Adrenal gland (tissue), 19 donors: ENCODE results near the gene VCX3A. TPM values are rescaled to one million over a fixed set of nuclear protein-coding genes. Genes with fewer than 3 reads are reported as not detected.
"Not testable (repeated sequence)": the region's sequence is repeated elsewhere in the genome, so short reads cannot be mapped to it uniquely, and the experiment has no call there.

Source experiments
- DNase-seq, 7 donors: peaks; one replicate each; pipeline ENCODE4 v3.0.0-alpha.2; 2019 to 2020
- H3K27ac ChIP-seq, 5 donors: fragments of 200-600 bp; sonication (generic) in 4 of 5; 1 replicate in 3 of 5; 2 replicates in 2 of 5; pipeline versions ENCODE4 v1.5.1 to v1.8.0; 2016 to 2020; ENCODE audit warnings: mild to moderate bottlenecking in 1 of 5
- H3K27me3 ChIP-seq: fragments of 200-600 bp; 2 replicates; pipeline ENCODE4 v1.8.0; 2021
- H3K36me3 ChIP-seq, 2 donors: fragments of 200-600 bp; replicated peaks in 1 of 2; 1 replicate in 1 of 2; 2 replicates in 1 of 2; pipeline versions ENCODE4 v1.5.1 to v1.8.0; 2018 to 2022
- H3K4me1 ChIP-seq, 2 donors: fragments of 200-600 bp; replicated peaks in 1 of 2; 1 replicate in 1 of 2; 2 replicates in 1 of 2; pipeline versions ENCODE4 v1.5.1 to v1.8.0; 2018 to 2021
- H3K4me3 ChIP-seq, 4 donors: fragments of 200-600 bp; sonication (generic) in 3 of 4; one replicate each; pipeline ENCODE4 v1.5.1; 2016 to 2018
- H3K9me3 ChIP-seq, 3 donors: fragments of 200-600 bp; sonication (generic) in 1 of 3; replicated peaks in 1 of 3; 1 replicate in 2 of 3; 2 replicates in 1 of 3; pipeline versions ENCODE4 v1.5.1 to v1.8.0; 2016 to 2021
- POLR2A ChIP-seq, 2 donors: fragments of 450-650 bp; IDR thresholded peaks; one replicate each; pipeline ENCODE4 v1.6.1; 2017; ENCODE audit warnings: antibody characterized with exemption in 2 of 2, mild to moderate bottlenecking in 2 of 2, moderate library complexity in 1 of 2
- WGBS, 4 donors: extraction: QIAGEN DNeasy Blood & Tissue Kit in 2 of 4; methylation state at CpG; one replicate each; pipeline versions ENCODE4 v1.1.5 to v1.1.7; 2013 to 2017; 5-methylcytosine and 5-hydroxymethylcytosine counted together
- intact Hi-C, 2 donors: fragments of 100-400 bp; cut with DNase I; formaldehyde crosslinking; loops; one replicate each; pipeline versions ENCODE4 v1.14.1 to v1.15.0; 2022 to 2023
- long read RNA-seq, 10 donors: library from polyadenylated mRNA in 3 of 10; unstranded in 2 of 10; stranded (forward) in 1 of 10; transcript quantifications; one replicate each; pipeline ENCODE4 v2.0.0 and lab custom pipeline, GENCODE V29; 2021 to 2026
- polyA plus RNA-seq, 3 donors: library from polyadenylated mRNA; stranded (reverse); fragments of 200-250 nt in 2 of 3; fragments of 350-450 nt in 1 of 3; fragmentation: Illumina TruSeq in 1 of 3; extraction: RNeasy Lipid Tissue Mini Kit (QIAGEN cat#74804) in 1 of 3; gene quantifications; one replicate each; pipeline ENCODE4 v1.2.3, GENCODE V29; 2013 to 2014
- total RNA-seq, 9 donors: library from RNA; depleted of rRNA in 4 of 9; stranded (reverse); fragments of >200 nt in 4 of 9; fragments of 120-200 nt in 1 of 9; fragmentation: NEBNext Ultra II Directional in 1 of 9; extraction: Animal tissue kit (Norgen Biotek cat#: 25700) in 1 of 9; gene quantifications; one replicate each; pipeline versions ENCODE4 v1.1.0 to v1.2.4, GENCODE V29; 2013 to 2023
- TF ChIP-seq, protein P1 (sequence below), 6 experiments: fragments of 450-650 bp in 4 of 6; fragments of 200-600 bp in 2 of 6; sonication (generic) in 1 of 6; IDR thresholded peaks; 1 replicate in 5 of 6; 2 replicates in 1 of 6; pipeline versions ENCODE4 v1.5.1 to v1.8.0; 2016 to 2021; ENCODE audit warnings: antibody characterized with exemption in 6 of 6, mild to moderate bottlenecking in 2 of 6, moderate library complexity in 1 of 6
- donor health status: healthy with polysubstance abuse.
- donor health status: Bipolar disorder and iron deficiency.
- donor health status: DM: yes; HTN: yes; CAD: no.
- donor health status: DM: no; HTN: no; CAD: no.
- donor health status: DM: no; HTN: no; CAD: no.
- donor health status: DM: yes; HTN: yes; CAD: no.

Gene VCX3A
- under 1 TPM in 1 of 9 donors, not detected in 8; 0.11 TPM for total RNA-seq
- under 1 TPM in 2 of 3 donors, not detected in 1; 0.34 to 0.97 TPM for polyA plus RNA-seq
- long read RNA-seq, donor 1 = 0 reads
- long read RNA-seq, donor 2 = 0 reads
- long read RNA-seq, donor 3 = 0 reads
- long read RNA-seq, donor 4 = 0 reads
- long read RNA-seq, donor 5 = 0 reads
- long read RNA-seq, donor 6 = 0 reads
- long read RNA-seq, donor 7 = 0 reads
- long read RNA-seq, donor 8 = 0 reads
- long read RNA-seq, donor 9 = 0 reads
- long read RNA-seq, donor 10 = 0 reads

DNA sequence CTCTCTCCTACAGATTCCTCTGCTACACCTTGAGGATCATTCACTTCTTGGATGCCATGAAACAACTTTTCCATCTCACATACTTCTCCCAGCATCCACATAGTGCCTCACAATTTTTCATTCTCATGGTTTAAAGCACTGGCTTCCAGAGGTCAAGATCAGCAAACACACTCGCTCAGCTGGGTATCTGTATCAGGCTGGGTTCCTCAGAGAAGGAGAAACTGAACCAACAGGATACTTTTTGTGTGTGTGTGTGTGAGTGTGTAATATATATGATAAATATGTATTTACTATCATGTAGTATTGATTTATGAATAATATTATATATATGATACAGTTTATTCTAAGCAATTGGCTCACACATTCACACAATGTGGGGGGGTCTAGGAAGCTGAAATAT lies at the start of gene VCX3A:
Gene VCX3A, minus strand, starts transcription at position 101 of the 400 bp plus-strand sequence. CDS start 621 bp downstream, outside the sequence.
- intact Hi-C loops, H3K36me3 ChIP-seq, H3K4me3 ChIP-seq, DNase-seq, H3K27me3 ChIP-seq, H3K27ac ChIP-seq, H3K4me1 ChIP-seq, H3K9me3 ChIP-seq: not testable (repeated sequence)
- 67 to 88% (median 83%) methylated on average over 1 of the region's 1 CpG; no CpG with 5 or more reads in 1 of the 4 donors for WGBS, 4 donors

DNA sequence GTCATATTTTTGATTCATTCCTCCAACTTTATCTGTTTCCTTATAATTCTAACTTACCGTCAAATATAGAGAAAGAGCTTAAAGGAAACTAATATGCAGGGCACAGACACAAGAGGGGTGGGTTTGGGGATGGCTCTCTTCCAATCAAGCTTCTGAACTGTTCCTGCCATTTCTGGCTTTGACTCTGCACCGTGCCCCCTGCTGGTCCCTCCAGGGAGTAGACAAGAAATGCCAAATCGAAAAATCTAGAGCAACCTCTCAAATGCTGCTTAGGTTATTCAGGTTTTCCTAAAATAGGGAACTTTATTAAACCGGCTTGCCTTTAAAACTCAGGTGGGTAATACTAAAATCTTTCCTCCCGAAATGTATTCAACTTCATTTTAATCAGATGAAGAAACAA lies 39.8 kb upstream of the VCX3A start:
- no peaks in the 10 kb centered on the region for H3K4me1 ChIP-seq
- H3K36me3 ChIP-seq = no peaks in the 10 kb centered on the region
- DNase-seq = no peak
- H3K27me3 ChIP-seq = no peaks in the 10 kb centered on the region
- TF ChIP-seq POLR2A (IDR thresholded peaks at IDR 0.05) = no peak
- TF ChIP-seq, protein P1, sequence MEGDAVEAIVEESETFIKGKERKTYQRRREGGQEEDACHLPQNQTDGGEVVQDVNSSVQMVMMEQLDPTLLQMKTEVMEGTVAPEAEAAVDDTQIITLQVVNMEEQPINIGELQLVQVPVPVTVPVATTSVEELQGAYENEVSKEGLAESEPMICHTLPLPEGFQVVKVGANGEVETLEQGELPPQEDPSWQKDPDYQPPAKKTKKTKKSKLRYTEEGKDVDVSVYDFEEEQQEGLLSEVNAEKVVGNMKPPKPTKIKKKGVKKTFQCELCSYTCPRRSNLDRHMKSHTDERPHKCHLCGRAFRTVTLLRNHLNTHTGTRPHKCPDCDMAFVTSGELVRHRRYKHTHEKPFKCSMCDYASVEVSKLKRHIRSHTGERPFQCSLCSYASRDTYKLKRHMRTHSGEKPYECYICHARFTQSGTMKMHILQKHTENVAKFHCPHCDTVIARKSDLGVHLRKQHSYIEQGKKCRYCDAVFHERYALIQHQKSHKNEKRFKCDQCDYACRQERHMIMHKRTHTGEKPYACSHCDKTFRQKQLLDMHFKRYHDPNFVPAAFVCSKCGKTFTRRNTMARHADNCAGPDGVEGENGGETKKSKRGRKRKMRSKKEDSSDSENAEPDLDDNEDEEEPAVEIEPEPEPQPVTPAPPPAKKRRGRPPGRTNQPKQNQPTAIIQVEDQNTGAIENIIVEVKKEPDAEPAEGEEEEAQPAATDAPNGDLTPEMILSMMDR (IDR thresholded peaks at IDR 0.05) = no peak
- no peak overlapping the region for H3K27ac ChIP-seq
- 51 to 73% (median 66%) methylated on average over 5 of the region's 5 CpGs for whole genome bisulfite sequencing, 4 donors
- H3K4me3 ChIP-seq = no peak overlapping the region
- H3K9me3 ChIP-seq = no peaks in the 10 kb centered on the region
- intact Hi-C loops = no loop called here

DNA sequence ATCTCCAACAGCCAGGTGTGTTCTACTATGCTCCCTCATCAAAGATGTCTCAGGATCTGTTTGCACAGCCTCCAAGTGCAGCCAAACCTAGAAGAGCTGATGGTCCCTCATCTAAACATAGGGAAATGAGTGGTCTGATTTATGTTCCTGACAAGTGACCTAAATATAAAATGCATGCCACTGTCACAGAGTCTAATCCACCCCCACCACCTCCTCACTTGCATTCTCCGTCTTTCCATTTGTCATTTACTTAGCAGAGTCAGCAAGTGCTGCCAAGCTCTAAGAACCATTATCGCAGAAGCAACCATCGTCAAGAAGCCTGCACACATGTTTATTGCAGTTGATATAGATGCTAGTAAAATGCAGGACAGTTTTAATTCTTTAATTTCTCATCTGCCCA lies 33.1 kb upstream of the VCX3A start:
- Histone ChIP-seq H3K4me3 (no peak overlapping the region), H3K9me3 (no peaks in the 10 kb centered on the region), H3K27ac (no peak overlapping the region), H3K36me3 (no peaks in the 10 kb centered on the region), H3K27me3 (no peaks in the 10 kb centered on the region), H3K4me1 (no peaks in the 10 kb centered on the region)
- intact Hi-C loops = no loop called here
- no peak for TF ChIP-seq POLR2A (IDR thresholded peaks at IDR 0.05)
- TF ChIP-seq, protein P1 (IDR thresholded peaks at IDR 0.05) = no peak
- 48 to 60% (median 57%) methylated on average over 3 of the region's 3 CpGs for WGBS, 4 donors
- DNase-seq = no peak

DNA sequence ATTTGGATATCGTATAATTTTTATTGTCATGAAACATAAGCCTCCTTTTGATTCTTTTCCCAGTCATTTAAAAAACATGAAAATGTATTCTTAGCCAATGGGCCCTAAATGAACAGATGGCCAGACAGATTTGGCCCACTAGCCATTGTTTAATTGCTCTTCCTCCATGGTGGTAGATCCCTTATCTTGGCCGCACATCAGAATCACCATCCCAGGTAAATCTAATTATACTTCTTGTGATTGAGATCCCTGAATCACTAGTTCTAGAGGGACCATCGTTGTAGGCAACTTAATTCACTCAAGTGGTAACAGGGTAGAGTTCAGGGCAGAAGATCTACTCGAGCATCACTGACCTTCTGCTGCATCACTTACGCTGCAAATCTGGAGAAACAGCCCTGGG lies 24.1 kb upstream of the VCX3A start:
- Histone ChIP-seq H3K27ac (no peak overlapping the region), H3K27me3 (no peaks in the 10 kb centered on the region), H3K4me3 (no peak overlapping the region), H3K4me1 (no peaks in the 10 kb centered on the region), H3K9me3 (no peaks in the 10 kb centered on the region), H3K36me3 (no peaks in the 10 kb centered on the region)
- DNase-seq = no peak
- WGBS, 4 donors = 69 to 82% (median 76%) methylated on average over 5 of the region's 5 CpGs
- TF ChIP-seq, protein P1 (IDR thresholded peaks at IDR 0.05) = no peak
- TF ChIP-seq POLR2A (IDR thresholded peaks at IDR 0.05) = no peak
- intact Hi-C loops = no loop called here

DNA sequence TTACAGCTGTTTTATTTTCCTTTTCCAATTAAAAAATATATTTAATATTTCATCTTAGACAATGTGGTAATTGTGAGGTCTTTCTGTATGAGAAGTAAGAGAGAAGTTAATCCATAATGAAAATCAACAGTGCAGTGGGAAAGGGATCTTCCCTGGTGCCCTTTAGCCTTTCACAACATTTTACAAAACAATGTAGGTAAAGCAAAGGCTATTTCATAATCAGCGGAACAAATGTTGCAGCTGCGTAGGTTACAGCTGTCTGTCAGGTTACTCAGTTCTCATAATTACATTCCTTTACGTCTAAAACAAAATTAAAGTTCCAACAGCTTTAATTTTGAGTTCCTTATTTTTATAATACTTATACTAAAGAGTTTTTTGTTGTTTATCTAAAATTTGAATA lies 22.8 kb upstream of the VCX3A start:
- intact Hi-C loops = no loop called here
- no peak overlapping the region for H3K4me3 ChIP-seq
- H3K36me3 ChIP-seq = no peaks in the 10 kb centered on the region
- H3K27ac ChIP-seq = no peak overlapping the region
- 80 to 91% (median 83%) methylated on average over 3 of the region's 3 CpGs for WGBS, 4 donors
- H3K27me3 ChIP-seq = no peaks in the 10 kb centered on the region
- no peak for DNase-seq
- no peaks in the 10 kb centered on the region for H3K4me1 ChIP-seq
- H3K9me3 ChIP-seq = no peaks in the 10 kb centered on the region
- no peak for TF ChIP-seq POLR2A (IDR thresholded peaks at IDR 0.05)
- TF ChIP-seq, protein P1 (IDR thresholded peaks at IDR 0.05) = no peak
